Measurements from ENCODE around the gene KLHDC3.

DNA sequence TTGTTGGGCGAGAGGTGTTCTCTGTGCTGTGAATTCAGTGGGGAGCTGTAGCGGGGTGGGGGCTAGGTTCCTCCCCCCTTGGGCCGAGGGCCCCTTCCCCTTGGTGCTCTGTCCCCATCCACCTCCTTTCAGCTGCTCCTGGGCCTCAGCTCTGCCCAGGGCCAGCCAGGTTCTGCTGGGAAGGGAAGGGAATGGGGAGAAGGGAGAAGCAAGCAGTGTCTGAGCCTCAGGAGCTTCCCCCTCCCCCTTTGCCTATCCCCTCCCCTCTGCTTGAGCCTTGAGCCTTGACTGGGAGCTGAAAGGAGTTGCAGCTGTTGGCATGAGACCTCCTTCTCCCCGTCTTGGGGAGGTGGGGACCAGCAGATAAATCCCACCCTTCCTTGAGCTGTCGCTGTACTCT is 6.8 kb downstream of the KLHDC3 start:
- TF ChIP-seq, protein P1, sequence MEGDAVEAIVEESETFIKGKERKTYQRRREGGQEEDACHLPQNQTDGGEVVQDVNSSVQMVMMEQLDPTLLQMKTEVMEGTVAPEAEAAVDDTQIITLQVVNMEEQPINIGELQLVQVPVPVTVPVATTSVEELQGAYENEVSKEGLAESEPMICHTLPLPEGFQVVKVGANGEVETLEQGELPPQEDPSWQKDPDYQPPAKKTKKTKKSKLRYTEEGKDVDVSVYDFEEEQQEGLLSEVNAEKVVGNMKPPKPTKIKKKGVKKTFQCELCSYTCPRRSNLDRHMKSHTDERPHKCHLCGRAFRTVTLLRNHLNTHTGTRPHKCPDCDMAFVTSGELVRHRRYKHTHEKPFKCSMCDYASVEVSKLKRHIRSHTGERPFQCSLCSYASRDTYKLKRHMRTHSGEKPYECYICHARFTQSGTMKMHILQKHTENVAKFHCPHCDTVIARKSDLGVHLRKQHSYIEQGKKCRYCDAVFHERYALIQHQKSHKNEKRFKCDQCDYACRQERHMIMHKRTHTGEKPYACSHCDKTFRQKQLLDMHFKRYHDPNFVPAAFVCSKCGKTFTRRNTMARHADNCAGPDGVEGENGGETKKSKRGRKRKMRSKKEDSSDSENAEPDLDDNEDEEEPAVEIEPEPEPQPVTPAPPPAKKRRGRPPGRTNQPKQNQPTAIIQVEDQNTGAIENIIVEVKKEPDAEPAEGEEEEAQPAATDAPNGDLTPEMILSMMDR (IDR thresholded peaks at IDR 0.05), result no peak
- no peak for TF ChIP-seq POLR2A (IDR thresholded peaks at IDR 0.05)
